GM18526 (cell line): ENCODE results near the gene TMC7.

Source experiments
- POLR2A ChIP-seq: IDR thresholded peaks from 3 replicates; pipeline ENCODE4 v1.6.1; 2011; ENCODE audit not compliant: insufficient read length; ENCODE audit errors: extremely low read depth

Gene TMC7

GRCh38 chr16:18983565-18984434, at the start of gene TMC7:
TMC7 (plus strand) TSS chr16:18983934; CDS start chr16:18984064, 130 bp downstream.
- no peak for TF ChIP-seq POLR2A

DNA sequence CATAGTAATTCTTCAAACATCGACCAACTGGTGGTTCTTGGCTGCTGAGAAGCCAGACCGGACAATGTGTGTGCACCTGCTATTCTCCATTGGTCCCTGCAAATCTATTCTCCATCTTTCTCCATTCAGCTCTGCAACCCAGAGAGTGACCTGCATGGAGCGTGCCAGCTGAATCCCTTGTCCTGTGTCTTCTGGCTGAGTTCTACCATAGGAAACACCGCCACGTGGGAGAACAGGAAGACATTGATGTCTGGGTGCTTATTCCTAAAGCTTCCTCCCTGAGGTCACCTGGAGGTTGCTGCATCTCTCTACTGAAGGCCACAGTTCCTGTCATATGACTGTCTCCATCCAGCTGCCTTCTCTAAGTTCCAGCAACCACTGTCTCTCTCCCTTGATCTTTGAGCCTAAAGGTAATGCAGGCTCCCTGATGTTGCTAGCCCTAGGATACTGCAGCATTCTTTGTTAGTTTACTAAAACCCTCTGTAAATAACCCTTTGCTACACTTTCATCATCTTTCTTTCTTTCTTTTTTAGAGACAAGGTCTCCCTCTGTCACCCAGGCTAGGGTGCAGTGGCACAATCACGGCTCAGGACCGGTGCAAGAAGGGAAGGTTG, 46.9 kb upstream of the TMC7 start:
- TF ChIP-seq POLR2A, result no peak

- TF ChIP-seq POLR2A, result no peak
Measured at GRCh38 chr16:18937390-18937789, 46.3 kb upstream of the TMC7 start.

- no peak for TF ChIP-seq POLR2A
Measured at GRCh38 chr16:18938986-18939385, 44.7 kb upstream of the TMC7 start.

DNA sequence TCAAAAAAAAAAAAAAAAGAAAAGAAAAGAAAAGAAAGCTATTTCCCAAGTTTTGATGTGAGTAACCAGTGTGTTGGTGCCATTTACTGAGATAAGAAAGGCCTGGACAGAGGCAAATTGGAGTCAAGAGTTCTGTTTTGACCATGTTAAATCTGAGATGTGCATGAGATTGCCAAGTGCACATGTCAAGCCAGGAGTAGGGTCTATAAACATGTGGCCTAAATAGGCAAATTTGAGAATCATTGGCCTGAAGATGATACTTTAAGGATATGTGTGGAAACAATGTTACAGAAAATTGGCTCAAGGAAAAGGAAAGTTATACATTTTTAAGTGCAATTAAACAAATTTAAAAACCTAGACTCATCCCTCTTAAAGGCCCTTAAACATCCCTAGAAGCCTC, 42.3 kb upstream of the TMC7 start:
- no peak for TF ChIP-seq POLR2A

DNA sequence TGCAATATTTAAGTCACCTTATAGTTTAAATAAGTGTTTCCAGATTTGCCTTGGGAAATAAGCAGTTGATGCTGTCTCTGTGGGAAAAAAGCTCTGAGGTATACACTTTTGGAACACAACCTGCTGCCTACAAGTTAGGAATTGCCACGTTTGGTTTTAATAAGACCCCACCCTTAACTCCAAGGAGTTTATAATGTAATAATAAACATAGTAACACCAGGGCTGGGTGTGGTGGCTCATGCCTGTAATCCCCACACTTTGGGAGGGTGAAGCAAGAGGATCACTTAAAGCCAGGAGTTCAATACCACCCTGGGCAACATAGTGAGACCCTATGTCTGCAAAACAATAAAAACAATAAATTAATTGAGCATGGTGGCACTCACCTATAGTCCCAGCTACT, 41.7 kb upstream of the TMC7 start:
- TF ChIP-seq POLR2A, result no peak

GRCh38 chr16:18943414-18943813, 40.3 kb upstream of the TMC7 start:
- no peak for TF ChIP-seq POLR2A

DNA sequence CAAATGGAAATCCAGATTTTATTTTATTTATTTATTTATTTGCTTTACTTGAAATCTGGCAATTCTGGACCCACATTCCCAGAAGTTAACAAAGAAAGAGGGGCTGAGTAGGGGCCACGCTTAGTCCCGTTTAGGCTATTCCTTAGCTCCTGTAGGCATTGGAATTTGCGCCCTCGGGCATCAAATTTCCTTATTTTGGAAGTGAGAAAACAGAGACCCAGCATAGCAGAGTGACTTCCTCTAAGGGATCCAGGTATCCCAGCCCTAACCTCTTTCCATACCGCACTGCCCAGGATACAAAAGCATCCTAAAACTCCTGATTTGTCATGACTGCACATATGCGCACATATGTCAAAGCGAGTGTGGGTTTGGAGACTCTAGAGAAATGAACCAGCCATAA, 38.5 kb upstream of the TMC7 start:
- TF ChIP-seq POLR2A, result no peak

DNA sequence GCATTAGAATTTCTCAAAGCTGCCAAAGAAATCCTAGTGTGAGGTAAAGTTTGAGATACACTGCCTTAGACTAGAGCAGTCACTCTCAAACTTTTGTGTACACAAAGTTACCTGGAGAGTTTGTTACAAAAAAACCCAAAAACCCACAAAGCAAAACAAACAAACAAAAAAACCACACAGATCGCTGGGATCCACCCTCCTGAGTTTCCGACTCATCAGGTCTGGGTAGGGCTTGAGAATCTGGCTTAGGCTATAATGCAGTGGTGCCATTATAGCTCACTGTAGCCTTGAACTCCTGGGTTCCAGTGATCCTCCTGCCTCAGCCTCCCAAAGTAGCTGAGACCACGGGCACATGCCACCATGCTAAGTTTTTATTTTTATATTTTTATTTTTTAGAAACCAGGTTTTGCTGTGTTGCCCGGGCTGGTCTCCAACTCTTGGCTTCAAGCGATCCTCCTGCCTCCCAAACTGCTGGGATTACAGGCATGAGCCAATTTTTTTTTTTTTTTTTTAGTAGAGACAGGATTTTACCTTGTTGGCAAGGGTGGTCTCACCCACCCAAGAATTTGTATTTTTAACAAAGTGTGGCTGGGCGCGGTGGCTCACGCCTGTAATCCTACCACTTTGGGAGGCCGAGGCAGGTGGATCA, 35.2 kb upstream of the TMC7 start:
- no peak for TF ChIP-seq POLR2A

DNA sequence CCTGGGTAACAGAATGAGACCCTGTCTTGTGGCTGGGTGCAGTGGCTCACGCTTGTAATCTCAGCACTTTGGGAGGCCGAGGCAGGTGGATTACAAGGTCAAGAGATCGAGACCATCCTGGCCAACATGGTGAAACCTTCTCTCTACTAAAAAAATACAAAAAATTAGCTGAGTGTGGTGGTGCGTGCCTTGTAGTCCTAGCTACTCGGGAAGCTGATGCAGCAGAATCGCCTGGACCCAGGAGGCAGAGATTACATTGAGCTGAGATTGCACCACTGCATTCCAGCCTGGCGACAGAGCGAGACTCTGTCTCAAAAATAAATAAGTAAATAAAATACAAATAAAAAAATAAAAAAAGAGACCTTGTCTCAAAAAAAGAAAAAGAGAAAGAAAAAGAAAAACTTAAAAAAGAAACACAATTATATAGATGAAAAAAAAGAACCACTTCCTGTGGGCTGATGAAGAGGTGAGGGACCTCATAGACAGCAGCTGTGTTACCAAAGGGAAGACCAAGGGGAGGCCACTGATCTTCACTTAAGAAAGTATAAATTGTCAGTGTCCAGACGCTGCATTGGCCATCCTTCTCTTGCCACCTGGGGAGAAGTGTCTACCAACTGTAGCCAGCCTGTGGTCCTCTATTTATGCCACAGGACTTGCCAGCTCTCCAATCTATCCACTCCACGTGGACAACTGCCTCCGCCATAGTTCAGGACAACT, 33.1 kb upstream of the TMC7 start:
- TF ChIP-seq POLR2A, result no peak

DNA sequence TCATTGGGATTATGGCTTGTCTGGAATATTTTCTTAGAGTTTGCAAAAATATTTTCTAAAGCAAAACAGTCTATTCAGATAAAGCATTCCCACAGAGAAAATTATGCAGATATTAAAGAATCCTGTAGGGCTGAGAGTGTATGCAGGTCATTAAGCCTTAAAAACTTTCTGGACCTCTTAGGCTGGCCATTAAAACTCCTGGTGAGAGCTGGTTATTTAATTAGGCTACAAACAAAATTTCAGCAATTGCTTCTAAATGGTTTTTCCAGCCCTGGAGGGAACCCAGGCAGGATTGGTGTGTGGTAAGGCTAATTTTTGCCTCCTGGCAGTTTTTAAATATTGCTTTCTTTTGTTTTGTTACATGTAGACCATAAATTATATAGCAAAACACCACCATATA, 30.2 kb upstream of the TMC7 start:
- TF ChIP-seq POLR2A, result no peak

GRCh38 chr16:18958621-18959029, 25.1 kb upstream of the TMC7 start:
- no peak for TF ChIP-seq POLR2A

GRCh38 chr16:18959031-18959505, 24.7 kb upstream of the TMC7 start:
- TF ChIP-seq POLR2A, result no peak

DNA sequence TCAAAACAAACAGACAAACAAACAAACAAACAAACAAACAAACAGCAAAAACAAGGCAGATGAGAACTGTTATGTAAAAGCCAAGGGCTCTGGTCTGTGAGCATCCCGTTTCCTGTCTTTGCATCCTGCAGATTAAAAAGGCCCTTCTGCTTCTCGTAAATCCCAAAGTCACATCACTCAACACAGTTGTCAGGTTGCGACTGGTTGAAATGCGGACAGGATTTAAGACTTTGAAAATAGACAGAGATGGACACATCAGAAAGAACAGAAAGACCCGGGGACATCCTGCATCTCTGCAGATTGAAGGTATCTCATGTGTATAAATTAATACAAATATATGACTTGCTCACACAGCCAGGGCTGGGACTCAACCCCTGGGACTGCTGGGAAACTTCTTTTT, 18.2 kb upstream of the TMC7 start:
- no peak for TF ChIP-seq POLR2A

DNA sequence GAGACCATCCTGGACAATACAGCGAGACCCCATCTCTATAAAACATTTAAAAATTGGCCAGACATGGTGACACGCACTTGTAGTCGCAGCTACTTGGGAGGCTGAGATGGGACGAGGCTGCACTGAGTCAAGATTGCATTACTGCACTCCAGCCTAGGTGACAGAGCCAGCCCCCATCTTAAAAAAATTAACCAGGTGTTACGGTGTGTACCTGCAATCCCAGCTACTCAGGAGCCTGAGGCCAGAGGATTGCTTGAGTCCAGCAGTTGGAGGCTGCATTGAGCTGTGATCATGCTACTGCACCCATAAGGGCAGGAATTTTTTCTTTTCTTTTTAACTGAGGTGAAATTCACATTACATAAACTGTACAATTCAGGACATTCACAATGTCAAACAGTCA, 16.9 kb upstream of the TMC7 start:
- no peak for TF ChIP-seq POLR2A
